Adrenal gland (tissue), 5 donors: ENCODE results near the gene GSG1L2.

Source experiments
- CTCF ChIP-seq, 6 experiments: fragments of 450-650 bp in 4 of 6; fragments of 200-600 bp in 2 of 6; sonication (generic) in 1 of 6; IDR thresholded peaks; 1 replicate in 5 of 6; 2 replicates in 1 of 6; pipeline versions ENCODE4 v1.5.1 to v1.8.0; 2016 to 2021; ENCODE audit warnings: antibody characterized with exemption in 6 of 6, mild to moderate bottlenecking in 2 of 6, moderate library complexity in 1 of 6
- POLR2A ChIP-seq, 2 donors: fragments of 450-650 bp; IDR thresholded peaks; one replicate each; pipeline ENCODE4 v1.6.1; 2017; ENCODE audit warnings: antibody characterized with exemption in 2 of 2, mild to moderate bottlenecking in 2 of 2, moderate library complexity in 1 of 2
- donor health status: DM: no; HTN: no; CAD: no.

- TF ChIP-seq CTCF (IDR thresholded peaks at IDR 0.05) (no peak), POLR2A (IDR thresholded peaks at IDR 0.05) (no peak)
Measured at GRCh38 chr17:9818760-9819159, 3.1 kb downstream of the GSG1L2 start.
